Choroid plexus epithelial cell (primary cell): Measurements from ENCODE around the gene ALKBH5.

Source experiments
- DNase-seq: peaks from one replicate; pipeline ENCODE4 v3.0.0-alpha.2; 2010; ENCODE audit warnings: low read depth
- H3K4me3 ChIP-seq: 2 replicates; pipeline ENCODE4 v1.5.1; 2011; ENCODE audit warnings: low read depth, mild to moderate bottlenecking, control low read depth, low read length, moderate library complexity
- CTCF ChIP-seq: conservative IDR thresholded peaks from 2 replicates; pipeline ENCODE4 v1.5.1; 2011; ENCODE audit warnings: low read depth, mild to moderate bottlenecking, control low read depth, inconsistent platforms, low read length, moderate library complexity

ALKBH5 gene

GRCh38 chr17:18156976-18157280 lies 26.7 kb upstream of the ALKBH5 start:
- no peak for TF ChIP-seq CTCF
- H3K4me3 ChIP-seq: no peak overlapping the region

GRCh38 chr17:18157354-18157985 lies 26.2 kb upstream of the ALKBH5 start:
- DNase-seq: no peak
- TF ChIP-seq CTCF: no peak
- H3K4me3 ChIP-seq: no peak overlapping the region

More at GRCh38 chr17:18156976-18157280, 26.7 kb upstream of the ALKBH5 start:
- no peak for DNase-seq

GRCh38 chr17:18158022-18158600 lies 25.5 kb upstream of the ALKBH5 start:
- peak overlapping the region; percentile 51 for H3K4me3 ChIP-seq
- peak; percentile 90 for DNase-seq
- TF ChIP-seq CTCF: no peak

GRCh38 chr17:18159551-18160120 lies 24.0 kb upstream of the ALKBH5 start:
- no peak for TF ChIP-seq CTCF
- no peak for DNase-seq
- H3K4me3 ChIP-seq: no peak overlapping the region

GRCh38 chr17:18160128-18160856 lies 23.3 kb upstream of the ALKBH5 start:
- no peak for TF ChIP-seq CTCF
- DNase-seq: no peak
- H3K4me3 ChIP-seq: no peak overlapping the region

- no peak overlapping the region for H3K4me3 ChIP-seq
- no peak for TF ChIP-seq CTCF
- DNase-seq: peak; percentile 8
These were observed 22.2 kb upstream of the ALKBH5 start for GRCh38 chr17:18161207-18162145.
